AG04450 (cell line): ENCODE results near the gene DRD1. TPM values are rescaled to one million over a fixed set of nuclear protein-coding genes. Genes with fewer than 3 reads are reported as not detected.
"Not testable (repeated sequence)": the region's sequence is repeated elsewhere in the genome, so short reads cannot be mapped to it uniquely, and the experiment has no call there.

ENCODE experiments used
- CTCF ChIA-PET: fragments of 300-600, 350-600 bp; formaldehyde crosslinking; extraction: SDS; loops from one replicate; lab custom pipeline; 2022; ENCODE audit warnings: antibody characterized with exemption, inconsistent platforms; lab: Charles Lee
- POLR2A ChIA-PET: fragments of 350-600 bp; formaldehyde crosslinking; extraction: SDS; loops from one replicate; lab custom pipeline; 2021; ENCODE audit warnings: antibody characterized with exemption, inconsistent platforms; lab: Yijun Ruan, JAX
- DNase-seq: peaks from one replicate; pipeline ENCODE4 v3.0.0-alpha.2; 2011; ENCODE audit warnings: low read depth, low spot score
- H3K27ac ChIP-seq: one replicate; pipeline ENCODE4 v1.5.1; 2012; ENCODE audit warnings: low read depth, low read length, control low read depth
- H3K27me3 ChIP-seq: one replicate; pipeline ENCODE4 v1.6.0; 2012; ENCODE audit warnings: low read length; ENCODE audit not compliant: control insufficient read depth, insufficient read depth
- H3K4me3 ChIP-seq: 2 replicates; pipeline ENCODE4 v1.5.1; 2011; ENCODE audit warnings: mild to moderate bottlenecking, low read depth, low read length, control low read depth
- H3K9me3 ChIP-seq: 2 replicates; pipeline ENCODE4 v1.5.1; 2012; ENCODE audit warnings: low read length; ENCODE audit not compliant: control insufficient read depth, insufficient read depth
- CTCF ChIP-seq: IDR thresholded peaks from 2 replicates; pipeline ENCODE4 v1.5.1; 2011; ENCODE audit warnings: low read depth, low read length, control low read depth, inconsistent platforms
- polyA plus RNA-seq: library from polyadenylated mRNA; depleted of rRNA; stranded (reverse); fragments of >200 nt; gene quantifications from 2 replicates; pipeline ENCODE4 v1.2.3, GENCODE V29; 2011

The DRD1 gene
- polyA plus RNA-seq, 1 experiment = 0.11 TPM

- peaks cover 10% of the 10 kb centered on the region for H3K27me3 ChIP-seq
- ChIA-PET POLR2A (no interaction called here), CTCF (interaction anchor here (0.6 to 4.0 kb wide), 12 partner anchors 8 to 493 kb away, joined by 3 to 51 read pairs (median 4); no protein-coding TSS in a partner anchor)
- H3K27ac ChIP-seq = no peak overlapping the region
- no peak for DNase-seq
- TF ChIP-seq CTCF = no peak
- no peaks in the 10 kb centered on the region for H3K9me3 ChIP-seq
- peak overlapping the region; percentile 49; the same call in 1 of the 2 replicates for H3K4me3 ChIP-seq
Measured at GRCh38 chr5:175443514-175444059, 395 bp downstream of the DRD1 start.

DNA sequence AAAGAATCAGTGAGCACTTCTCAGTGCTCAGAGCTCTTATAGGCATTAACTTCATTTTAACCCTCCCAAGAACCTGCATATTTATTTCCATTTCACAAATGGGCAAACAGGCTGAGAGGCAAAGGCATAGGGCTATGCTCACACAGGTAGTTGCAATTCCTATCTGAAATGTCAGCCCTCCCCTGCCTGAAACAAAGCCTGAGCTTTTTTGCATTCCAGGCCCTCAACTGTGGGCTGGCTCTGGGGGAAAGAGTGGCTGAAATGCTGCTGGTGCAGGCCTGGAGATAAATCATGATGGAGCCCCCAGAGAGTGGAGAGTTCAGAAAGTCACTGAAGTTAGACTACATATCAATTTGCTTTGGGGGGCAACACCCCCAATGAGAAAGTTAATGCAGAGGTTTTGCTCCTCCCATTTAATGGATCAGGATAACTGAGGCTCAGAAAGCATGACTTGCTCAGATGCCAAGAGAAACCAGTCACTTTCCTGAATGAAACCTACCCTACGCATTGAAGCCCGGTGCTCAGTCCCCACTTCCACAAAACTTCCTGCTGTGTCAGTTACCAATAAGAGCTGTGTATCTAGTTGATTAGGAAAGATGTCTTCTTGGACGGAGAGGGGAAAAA is 5.6 kb downstream of the DRD1 start:
- POLR2A ChIA-PET = interaction anchor here (0.6 kb wide), 1 partner anchor 187 kb away, joined by 5 read pairs; no protein-coding TSS in a partner anchor
- no peak for TF ChIP-seq CTCF
- Histone ChIP-seq H3K27ac (no peak overlapping the region), H3K27me3 (peaks cover 2% of the 10 kb centered on the region), H3K4me3 (no peak overlapping the region), H3K9me3 (no peaks in the 10 kb centered on the region)
- CTCF ChIA-PET = interaction anchor here (0.6 to 2.4 kb wide), 3 partner anchors 9 to 488 kb away, joined by 3 to 14 read pairs (median 7); no protein-coding TSS in a partner anchor
- DNase-seq = no peak

- ChIA-PET CTCF (no interaction called here), POLR2A (no interaction called here)
- no peak for DNase-seq
Measured at GRCh38 chr5:175436359-175436758, 7.6 kb downstream of the DRD1 start.

DNA sequence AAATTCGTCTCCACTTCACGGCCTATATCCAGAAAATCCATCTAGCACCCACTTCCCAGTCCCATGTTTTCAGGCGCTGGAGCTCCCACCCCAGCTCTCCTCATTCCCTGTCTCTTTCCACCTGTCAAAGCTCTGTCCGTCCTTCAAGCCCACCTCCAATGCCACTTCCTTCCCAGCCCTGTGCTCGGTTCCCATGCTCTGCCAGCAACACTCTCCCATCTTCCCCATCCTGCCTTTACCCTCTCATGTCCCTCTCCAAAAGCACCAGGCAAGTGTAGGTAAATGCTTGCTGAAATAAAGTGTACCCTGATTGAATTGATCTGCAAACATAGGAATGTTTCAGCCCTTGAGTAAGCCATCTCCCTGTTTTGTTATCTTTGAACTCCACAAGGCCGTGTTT is 9.2 kb downstream of the DRD1 start:
- Histone ChIP-seq H3K9me3 (no peaks in the 10 kb centered on the region), H3K4me3 (no peak overlapping the region), H3K27ac (no peak overlapping the region), H3K27me3 (peaks cover 2% of the 10 kb centered on the region)
- no peak for TF ChIP-seq CTCF
- no peak for DNase-seq
- ChIA-PET POLR2A (no interaction called here), CTCF (interaction anchor here (1.3 kb wide), 1 partner anchor 9 kb away, joined by 4 read pairs; the partner anchor contains the start of gene DRD1)

More at GRCh38 chr5:175436359-175436758, 7.6 kb downstream of the DRD1 start:
- H3K9me3 ChIP-seq = no peaks in the 10 kb centered on the region
- H3K27ac ChIP-seq = no peak overlapping the region
- H3K27me3 ChIP-seq = peaks cover 2% of the 10 kb centered on the region
- no peak overlapping the region for H3K4me3 ChIP-seq
- no peak for TF ChIP-seq CTCF

GRCh38 chr5:175427762-175428161 is 16.2 kb downstream of the DRD1 start:
- CTCF ChIA-PET = interaction anchor here (1.7 kb wide), 1 partner anchor 16 kb away, joined by 4 read pairs; the partner anchor contains the start of gene DRD1
- no peak for DNase-seq

GRCh38 chr5:175424594-175424993 is 19.4 kb downstream of the DRD1 start:
- CTCF ChIA-PET, H3K27ac ChIP-seq, H3K4me3 ChIP-seq, H3K9me3 ChIP-seq, POLR2A ChIA-PET, H3K27me3 ChIP-seq, DNase-seq: not testable (repeated sequence)

More at GRCh38 chr5:175427762-175428161, 16.2 kb downstream of the DRD1 start:
- H3K27me3 ChIP-seq = no peaks in the 10 kb centered on the region
- TF ChIP-seq CTCF = no peak
- H3K9me3 ChIP-seq = no peaks in the 10 kb centered on the region
- POLR2A ChIA-PET = no interaction called here
- no peak overlapping the region for H3K27ac ChIP-seq
- H3K4me3 ChIP-seq = no peak overlapping the region
